Pericardium fibroblast (primary cell): ENCODE data around the gene CHCHD10. TPM values are rescaled to one million over a fixed set of nuclear protein-coding genes. Genes with fewer than 3 reads are reported as not detected.

Source experiments
- total RNA-seq: library from RNA; depleted of rRNA; stranded (reverse); fragments of >200 nt; gene quantifications from 2 replicates; pipeline ENCODE4 v1.2.3, GENCODE V29; 2015

The CHCHD10 gene
- total RNA-seq, result 0.85 and 10.6 TPM in 2 replicates

DNA sequence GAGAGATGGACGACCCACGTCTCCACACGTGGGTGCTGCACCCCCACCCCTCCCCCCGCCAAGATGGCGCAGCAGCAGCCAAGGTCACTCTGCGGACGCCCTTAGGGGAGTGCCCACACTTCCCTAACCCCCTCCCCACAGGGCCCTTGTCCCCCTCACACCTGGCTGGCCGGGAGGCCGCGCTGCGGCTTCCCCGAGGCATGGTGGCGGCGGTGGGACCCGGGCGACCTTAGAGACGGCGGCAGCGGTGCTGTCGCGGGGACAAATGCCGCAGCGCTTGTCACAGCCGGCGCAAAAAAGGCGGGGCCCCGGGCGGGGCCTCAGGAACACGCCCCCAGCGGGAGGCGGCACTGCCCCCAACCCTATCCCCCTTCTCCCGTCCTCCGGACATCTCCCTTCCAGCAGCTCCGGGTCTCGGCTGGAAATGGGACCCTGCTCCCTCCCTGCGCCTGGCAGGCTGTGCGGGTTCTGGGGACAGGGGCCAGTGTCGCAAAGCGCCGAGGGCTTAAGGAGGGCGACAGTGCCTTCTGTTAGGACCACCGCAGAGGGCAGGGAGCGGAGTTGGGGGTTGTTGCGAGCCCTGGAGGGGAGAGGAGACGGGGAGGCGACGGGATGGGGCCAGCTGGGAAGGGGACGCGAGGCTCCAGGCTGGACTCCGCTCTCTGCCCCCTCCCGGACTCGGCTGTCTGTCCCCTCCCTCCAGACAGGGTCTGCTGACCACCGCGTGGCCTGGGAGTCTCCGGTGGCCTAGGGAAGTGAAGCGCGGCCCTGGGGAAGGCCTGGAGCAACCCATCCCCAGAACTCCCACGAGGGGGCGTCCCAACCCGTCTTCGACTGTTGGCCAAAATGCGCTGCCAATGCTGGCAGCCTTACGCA lies at the start of gene CHCHD10:
Gene CHCHD10, minus strand, starts transcription at position 300 of the 876 bp plus-strand sequence. Its CDS starts 98 bp downstream, at position 202.

DNA sequence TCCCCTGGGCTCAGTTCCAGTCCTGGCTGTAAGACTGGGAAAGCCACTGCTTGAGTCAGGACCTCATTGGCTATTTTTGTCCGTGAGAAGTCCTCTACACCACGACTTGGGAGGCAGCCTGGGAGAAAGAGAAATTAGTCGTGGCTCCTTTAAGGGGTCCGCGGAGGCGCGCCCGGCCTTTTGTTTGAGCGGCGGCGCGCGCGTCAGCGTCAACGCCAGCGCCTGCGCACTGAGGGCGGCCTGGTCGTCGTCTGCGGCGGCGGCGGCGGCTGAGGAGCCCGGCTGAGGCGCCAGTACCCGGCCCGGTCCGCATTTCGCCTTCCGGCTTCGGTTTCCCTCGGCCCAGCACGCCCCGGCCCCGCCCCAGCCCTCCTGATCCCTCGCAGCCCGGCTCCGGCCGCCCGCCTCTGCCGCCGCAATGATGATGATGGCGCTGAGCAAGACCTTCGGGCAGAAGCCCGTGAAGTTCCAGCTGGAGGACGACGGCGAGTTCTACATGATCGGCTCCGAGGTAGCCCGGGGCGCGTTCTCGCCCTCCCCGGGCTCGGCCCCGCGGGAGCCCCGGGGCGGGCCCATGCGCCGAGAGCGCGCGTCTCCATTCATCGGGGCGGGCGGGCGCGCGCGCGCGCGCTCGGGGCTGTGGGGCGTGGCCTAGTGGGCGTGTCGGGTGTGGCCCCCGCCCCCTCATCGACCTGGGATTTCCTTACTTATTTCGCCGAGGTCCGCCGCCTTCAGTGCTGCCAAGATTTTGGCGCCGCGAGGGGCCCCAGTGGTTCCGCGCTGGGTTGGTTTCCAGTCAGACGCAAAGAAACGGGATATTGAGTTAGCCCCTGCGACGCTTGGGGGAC lies 19.2 kb upstream of the CHCHD10 start, which contains the start of gene SMARCB1:
Gene SMARCB1, plus strand, starts transcription at position 215 of the 848 bp plus-strand sequence. Its CDS starts 204 bp downstream, at position 419.

DNA sequence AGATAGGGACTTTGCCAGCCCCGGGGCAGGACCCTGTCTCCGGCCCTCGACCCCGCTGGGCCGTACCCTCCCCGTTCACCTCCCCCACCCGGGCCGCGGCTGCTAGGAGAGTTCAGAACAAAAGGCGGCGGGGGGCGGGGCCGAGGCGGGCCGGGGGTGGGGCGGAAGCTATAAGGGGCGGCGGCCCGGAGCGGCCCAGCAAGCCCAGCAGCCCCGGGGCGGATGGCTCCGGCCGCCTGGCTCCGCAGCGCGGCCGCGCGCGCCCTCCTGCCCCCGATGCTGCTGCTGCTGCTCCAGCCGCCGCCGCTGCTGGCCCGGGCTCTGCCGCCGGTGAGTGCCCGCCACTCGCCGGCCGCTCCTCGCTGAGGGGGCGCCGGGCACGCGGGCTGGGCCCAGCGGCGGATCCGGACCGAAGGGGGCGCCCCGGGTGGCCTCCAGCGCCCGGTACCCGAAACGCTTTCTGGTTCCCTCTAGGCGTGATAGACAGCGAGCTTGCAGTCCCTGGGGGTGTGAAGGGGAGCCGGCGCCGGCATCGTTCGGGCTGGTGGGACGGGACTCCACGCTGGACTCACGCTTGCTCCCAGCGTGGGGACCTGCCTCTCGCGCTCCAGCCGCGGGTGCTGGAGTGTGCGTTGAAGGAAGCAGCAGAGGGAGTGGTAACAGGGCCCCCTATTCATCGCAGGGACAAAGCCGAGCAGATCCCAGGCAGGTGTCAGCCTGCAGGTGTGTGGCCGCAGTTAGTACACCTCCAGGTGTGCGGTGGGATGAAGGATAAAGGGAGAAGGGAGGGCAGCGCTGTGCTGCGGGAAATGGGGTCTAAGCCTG lies 5.1 kb upstream of the CHCHD10 start, which contains the start of gene MMP11:
Gene MMP11, plus strand, starts transcription at position 201 of the 825 bp plus-strand sequence. Its CDS starts 22 bp downstream, at position 223.

DNA sequence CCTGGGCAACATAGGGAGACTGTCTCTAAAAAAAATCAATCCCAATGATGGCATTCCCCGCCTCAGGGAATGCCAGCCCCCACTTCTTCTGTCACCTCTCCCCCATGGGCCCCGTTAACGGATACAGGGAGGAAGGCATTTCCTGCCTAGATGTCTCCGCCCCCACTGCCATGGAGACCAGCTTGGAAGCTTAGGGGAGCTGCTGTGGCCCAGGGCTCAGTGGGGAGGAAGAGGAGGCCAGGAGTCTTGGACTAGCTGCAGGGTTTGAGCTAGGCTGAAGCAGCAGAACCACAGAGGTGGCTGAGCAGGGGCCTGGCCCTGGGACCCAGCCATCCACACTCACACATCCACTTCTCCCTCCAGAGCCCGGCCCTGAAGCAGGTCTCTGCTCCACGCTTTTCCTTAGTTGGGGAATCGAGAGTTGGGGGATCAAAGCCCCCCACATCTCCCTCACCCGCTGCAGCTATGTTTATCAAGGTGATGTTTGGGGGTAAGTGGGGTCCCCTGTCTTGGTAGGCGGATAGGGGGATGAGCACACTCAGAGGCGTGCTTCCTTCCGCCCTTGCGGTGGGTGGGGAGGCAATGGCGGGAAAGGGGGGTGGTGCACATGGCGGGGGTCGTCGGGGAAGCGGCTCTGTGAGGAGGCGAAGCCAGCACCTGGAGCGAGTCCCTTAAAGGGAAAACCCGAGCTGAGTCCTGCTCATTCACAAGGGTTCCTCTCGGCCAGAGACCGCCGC lies 4.8 kb downstream of the CHCHD10 start, which contains the start of gene C22orf15:
Gene C22orf15, plus strand, starts transcription at position 149 of the 737 bp plus-strand sequence. Its CDS starts 317 bp downstream, at position 466.

DNA sequence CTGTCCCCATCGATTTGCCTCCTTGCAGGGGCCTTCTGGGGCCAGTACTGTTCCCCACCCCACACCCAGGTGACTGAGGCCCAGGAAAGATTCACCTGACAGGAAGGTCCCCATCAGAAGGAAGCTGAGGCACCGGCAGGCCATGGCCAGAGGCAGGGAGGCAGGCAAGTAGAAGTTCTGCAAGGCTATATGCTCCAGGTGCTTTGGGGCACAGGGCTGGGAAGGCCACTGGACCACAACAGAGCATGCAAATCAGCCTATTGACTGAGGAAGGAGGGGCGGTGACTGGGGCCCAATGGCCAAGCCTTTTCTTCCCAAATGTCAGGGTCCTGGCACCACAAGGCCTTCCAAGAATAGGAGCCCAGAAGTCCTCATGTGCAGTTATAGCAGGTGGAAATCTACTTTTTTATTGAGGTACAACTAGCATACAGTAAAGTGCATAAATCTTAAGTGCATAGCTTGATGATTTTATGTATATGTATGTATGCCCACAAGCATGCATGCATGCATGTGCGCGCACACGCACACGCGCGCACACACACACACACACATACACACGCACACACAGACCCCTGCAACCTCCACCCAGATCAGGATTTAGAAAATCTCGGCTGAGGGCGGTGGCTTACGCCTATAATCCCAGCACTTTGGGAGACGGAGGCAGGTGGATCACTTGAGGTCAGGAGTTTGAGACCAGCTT lies 13.4 kb downstream of the CHCHD10 start, which contains the start of gene VPREB3:
Gene VPREB3, minus strand, starts transcription at position 206 of the 700 bp plus-strand sequence. Its CDS starts 62 bp downstream, at position 144.

DNA sequence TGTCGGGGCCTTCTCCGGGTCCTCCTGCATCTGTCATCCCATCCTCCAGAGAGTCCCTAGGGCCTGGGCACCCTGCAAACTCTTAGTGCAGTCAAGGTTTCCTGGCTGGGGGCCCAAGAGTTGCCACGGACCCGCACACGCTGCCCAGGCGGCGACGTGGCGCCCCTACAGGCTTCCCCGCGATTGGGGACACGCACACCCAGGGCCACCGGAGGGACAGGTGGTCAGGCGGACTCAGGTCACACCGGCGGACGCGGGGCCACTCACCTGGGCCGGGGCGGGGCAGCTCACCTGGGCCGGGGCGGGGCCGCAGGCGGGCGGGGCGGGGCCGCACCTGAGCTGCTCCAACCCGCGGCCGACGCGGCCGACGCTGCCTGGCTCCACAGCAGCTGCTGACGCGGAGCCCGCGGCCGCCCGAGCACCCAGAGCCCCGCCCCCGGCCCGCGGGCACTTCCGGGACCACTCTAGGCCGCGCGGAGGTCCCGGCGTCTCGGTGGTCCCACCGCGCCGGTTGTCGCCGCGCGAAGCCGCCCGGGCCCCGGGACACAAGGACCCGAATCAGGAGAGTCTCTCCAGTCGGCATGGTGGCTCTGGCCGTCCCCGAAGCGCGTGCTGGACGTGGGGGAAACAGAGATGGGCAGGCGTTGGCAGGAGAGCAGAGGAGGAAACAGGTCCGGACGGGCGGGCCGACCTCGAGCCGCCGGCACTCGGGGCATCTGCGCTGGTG lies 16.9 kb downstream of the CHCHD10 start, which contains the start of gene ZNF70:
Gene ZNF70, minus strand, starts transcription at position 399 of the 727 bp plus-strand sequence. CDS start 5,972 bp downstream, outside the sequence.

Other genes with a start within 250 kb of the CHCHD10 start
- gene IGLL1, start 187.7 kb downstream of the CHCHD10 start, total RNA-seq, result not detected in 2 replicates
- gene DRICH1, start 135.7 kb downstream of the CHCHD10 start, total RNA-seq, result 0.09 TPM in 1 of 2 replicates, not detected in the other
- not detected in 2 replicates for gene RGL4, start 77.0 kb downstream of the CHCHD10 start, total RNA-seq
- 3.2 and 3.9 TPM in 2 replicates for gene ZNF70, start 16.9 kb downstream of the CHCHD10 start, total RNA-seq
- not detected in 2 replicates for gene VPREB3, start 13.5 kb downstream of the CHCHD10 start, total RNA-seq
- gene C22orf15, start 5.0 kb downstream of the CHCHD10 start, total RNA-seq, result 0.77 and 1.1 TPM in 2 replicates
- gene MMP11, start 4.9 kb upstream of the CHCHD10 start, total RNA-seq, result 9.6 and 12.3 TPM in 2 replicates
- 63.8 and 737 TPM in 2 replicates for gene SMARCB1, start 19.0 kb upstream of the CHCHD10 start, total RNA-seq
- gene DERL3, start 71.0 kb upstream of the CHCHD10 start, total RNA-seq, result under 0.01 TPM in 1 of 2 replicates, not detected in the other
- gene SLC2A11, start 89.9 kb upstream of the CHCHD10 start, total RNA-seq, result 2.9 and 4.2 TPM in 2 replicates
- 775 and 1,022 TPM in 2 replicates for gene MIF, start 126.4 kb upstream of the CHCHD10 start, total RNA-seq
- 13.5 and 16.9 TPM in 2 replicates for gene GSTT2B, start 193.2 kb upstream of the CHCHD10 start, total RNA-seq
- 1.0 and 1.2 TPM in 2 replicates for gene DDTL, start 198.9 kb upstream of the CHCHD10 start, total RNA-seq
- 121 and 166 TPM in 2 replicates for gene DDT, start 206.5 kb upstream of the CHCHD10 start, total RNA-seq
- 2.1 and 2.3 TPM in 2 replicates for gene GSTT2, start 212.2 kb upstream of the CHCHD10 start, total RNA-seq
- gene GSTT4, start 237.5 kb upstream of the CHCHD10 start, total RNA-seq, result not detected in 2 replicates
- 17.8 and 21.2 TPM in 2 replicates for gene CABIN1, start 243.3 kb upstream of the CHCHD10 start, total RNA-seq